CD4-positive, alpha-beta T cell treated with Interleukin-6 at 100 ng/mL for 8 hours (primary cell): ENCODE results near the gene AJAP1.

ENCODE experiments used
- DNase-seq: peaks from one replicate; pipeline ENCODE4 v3.0.0-alpha.2; 2020; ENCODE audit warnings: mixed read lengths, low spot score

Gene AJAP1

DNA sequence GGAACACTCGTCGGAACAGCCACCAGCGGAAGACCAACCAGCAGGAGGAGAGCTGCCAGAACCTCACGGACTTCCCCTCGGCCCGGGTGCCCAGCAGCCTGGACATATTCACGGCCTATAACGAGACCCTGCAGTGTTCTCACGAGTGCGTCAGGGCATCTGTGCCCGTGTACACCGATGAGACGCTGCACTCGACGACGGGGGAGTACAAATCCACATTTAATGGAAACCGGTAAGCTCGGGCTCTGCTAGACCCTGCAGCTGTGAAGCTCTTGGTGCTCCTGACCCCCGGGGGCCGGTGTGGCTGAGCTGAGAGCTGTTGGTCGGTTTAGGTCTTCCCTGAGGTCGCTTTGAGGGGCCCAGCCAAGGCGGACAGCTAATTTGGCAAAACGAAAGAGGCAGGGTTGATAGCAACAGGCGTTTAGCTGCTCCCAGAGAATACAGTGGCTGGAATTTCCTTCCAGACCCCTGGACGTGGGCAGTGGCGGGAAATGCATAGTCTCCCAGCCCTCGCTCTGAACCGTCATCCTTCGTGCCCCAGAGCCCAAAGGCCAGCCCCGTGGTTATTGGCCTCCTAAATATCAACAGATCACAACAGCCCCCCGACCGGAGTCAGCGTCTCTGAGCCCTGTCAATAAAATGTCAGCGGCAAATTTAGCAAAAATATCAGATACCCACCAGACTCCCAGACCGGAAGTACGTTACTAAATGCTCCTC lies 118.0 kb downstream of the AJAP1 start:
- DNase-seq, result no peak

DNA sequence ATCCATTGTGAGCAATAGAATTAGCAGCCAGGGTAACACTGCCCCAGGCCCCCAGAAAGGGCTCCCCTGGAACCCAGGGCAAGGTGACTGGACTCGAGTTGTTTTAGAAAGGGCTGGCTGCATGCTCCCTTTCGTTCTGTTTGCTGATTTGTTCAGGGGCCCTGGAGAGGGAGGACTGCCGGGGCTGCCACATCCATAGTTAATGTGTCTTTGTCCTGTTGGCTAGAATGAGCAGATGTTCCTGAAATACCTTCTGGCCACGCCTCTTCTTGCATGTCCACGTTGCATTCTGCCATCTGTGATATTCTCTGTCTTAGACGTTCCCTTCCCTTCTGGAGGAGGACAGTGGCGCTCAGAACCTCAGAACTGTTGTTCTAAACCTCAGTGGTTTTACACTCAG lies 118.8 kb downstream of the AJAP1 start:
- DNase-seq, result no peak

DNA sequence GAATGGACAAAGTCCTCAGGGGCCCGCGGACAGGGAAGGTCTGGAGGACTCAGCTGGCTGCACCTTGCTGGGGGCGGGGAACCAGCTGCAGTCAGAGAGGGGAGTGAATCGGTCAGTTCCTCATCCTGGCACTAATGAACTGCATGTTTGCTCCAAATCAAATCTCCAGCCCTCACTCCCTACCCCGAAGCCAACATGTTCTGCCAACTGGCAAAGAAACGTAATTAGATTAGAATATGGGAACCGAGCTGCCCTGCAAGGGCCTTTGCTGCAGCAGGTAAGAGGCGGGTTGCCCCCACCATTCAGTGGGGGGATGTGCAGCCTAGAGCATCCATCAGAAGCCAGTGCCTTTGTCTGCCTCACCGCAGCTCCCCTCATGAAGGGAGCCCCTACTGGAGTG lies 121.1 kb downstream of the AJAP1 start:
- no peak for DNase-seq

DNA sequence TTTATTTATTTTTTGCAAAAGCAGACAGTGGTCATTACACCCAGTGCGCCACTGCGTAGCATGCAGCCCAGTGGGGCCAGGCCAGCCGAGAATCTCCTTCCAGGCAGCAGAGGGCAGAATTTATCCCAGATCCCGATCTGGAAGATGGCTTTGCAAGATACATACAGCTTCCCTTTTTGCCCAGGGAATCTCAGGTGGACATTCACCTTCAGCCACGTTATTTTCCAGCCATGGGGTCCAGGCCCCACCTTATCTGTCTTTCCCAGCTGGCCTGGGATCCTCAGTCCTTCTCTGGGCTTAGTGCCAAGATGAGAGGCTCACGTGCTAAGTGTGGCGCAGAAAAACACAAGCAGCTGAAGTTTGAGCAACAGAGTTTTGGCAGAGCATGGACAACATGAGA lies 123.6 kb downstream of the AJAP1 start:
- DNase-seq, result no peak

DNA sequence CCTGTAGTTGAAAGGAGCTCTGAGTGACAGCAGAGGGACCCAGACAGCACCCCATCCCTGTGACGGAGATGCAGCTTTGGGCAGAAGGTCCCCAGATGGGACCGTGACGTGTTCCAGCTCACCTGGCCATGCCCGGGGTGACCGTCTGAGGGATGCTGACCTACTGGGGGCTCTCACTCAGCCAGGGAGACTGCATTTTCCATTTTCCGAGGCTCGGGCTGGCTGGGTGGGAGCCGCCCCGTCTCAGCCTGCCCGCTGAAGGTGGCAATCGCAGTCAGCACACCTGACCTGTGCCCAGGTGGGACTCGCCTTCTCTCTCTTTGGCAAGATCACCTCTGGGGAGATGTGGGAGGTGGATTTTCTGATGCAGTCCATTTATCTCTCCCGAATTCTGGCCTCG lies 127.2 kb downstream of the AJAP1 start:
- no peak for DNase-seq

DNA sequence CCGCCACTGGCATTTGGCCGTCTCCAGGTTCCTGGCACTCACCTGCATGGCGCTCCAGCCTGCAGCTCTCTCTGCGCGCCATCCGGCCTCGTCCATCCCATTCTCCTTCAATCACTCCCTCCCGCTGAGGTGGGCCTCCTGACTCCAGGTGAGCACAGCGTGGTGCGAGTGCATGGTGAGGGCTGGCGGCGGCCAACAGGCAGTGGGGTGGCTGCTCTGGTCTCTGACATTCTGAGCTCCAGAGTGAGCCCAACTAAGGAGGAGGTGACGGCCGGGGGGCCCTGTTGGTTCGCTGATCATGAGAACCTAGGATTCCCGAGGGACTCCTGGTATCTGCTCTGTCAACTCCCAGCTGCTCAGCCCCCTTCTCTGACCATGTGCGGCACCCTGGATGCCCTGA lies 130.4 kb downstream of the AJAP1 start:
- no peak for DNase-seq

DNA sequence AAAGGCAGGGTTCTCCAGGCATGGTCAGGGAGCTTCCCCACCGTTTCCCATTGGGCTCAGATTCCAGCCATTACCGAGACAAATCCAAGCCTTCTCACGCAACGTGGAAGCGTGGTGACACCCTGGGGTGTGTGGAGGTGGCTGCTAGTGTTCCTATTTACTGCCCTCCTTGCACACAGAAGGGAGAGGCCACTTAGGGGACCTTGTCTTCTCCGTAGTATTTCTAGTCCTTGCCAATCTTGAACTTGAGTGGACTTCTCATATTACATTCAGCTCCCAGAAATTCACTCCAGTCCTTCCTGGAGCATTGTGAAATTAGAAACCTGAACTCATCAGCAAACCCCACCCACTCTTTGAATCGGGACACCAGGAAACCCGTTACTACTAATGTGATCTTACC lies 131.6 kb downstream of the AJAP1 start:
- DNase-seq, result no peak

DNA sequence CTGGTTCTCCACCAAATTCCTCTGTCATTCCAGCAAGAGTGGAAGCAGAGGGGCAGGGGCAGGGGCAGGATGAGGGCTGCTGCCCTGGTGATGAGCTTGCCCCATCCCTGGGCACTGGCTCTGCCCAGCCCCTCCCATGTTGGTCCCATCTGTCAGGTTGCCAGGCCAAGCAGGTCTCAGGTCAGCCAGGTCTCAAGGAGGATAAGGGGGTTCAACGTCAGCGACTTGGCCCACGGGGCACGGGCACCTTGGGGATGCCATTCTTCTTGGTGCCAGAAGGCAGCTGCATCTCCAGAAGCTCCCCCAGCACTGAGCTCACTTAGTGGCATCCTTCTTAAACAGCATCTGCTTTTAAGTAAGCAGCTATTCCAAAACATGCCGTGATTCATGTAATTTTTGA lies 133.1 kb downstream of the AJAP1 start:
- DNase-seq, result no peak

DNA sequence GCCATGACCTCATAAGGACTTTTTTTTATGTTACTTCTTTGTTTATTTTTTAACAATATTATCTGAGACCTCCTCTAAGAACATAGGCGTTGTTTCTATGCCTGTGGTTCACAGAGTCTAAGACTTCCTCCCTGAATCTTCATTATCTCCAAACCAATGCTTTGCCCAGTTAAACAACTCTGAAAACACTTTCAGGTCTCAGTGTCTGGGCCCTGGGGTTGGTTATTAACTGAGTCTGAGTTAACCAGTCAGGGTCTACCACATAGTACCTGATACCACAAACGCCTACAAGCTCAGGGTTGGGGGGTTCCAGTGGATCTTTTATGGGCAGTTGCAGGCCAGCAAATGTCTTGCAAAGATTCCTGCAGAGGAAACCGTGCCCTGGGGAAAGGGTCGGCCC lies 138.2 kb downstream of the AJAP1 start:
- no peak for DNase-seq

DNA sequence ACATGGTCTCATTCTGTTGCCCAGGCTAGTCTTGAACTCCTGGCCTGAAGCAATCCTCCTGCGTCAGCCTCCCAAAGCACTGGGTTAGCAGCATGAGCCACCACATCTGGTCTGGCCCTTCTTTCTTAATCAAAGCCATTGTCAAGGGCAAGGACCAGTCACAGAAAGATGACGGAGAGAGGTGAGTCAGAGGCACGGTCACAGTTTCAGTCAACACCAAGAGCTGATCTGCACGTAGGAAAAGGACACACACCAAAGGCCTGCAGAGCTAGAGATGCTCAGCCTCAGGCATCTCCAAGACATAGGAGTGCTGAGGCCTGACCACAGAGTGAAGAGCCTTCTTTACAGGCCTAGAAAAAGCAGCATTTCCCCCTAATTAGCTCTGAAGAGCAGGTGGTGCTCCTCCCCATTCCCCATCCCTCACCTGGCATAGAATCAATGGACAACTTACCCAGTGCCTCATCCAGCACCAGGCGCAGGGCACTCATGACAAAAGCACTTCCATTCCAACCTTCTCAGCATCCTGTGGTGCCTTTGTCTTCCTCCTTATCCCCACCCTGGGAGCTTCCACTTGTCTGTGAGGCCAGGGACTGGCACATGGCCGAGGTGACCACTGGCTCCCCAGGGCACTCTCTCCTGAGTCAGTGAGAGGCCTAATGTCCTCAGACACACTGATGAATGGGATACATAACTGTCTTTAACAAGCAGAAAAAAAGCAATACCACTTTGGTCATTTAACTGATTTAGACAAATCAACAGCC lies 139.8 kb downstream of the AJAP1 start:
- no peak for DNase-seq

DNA sequence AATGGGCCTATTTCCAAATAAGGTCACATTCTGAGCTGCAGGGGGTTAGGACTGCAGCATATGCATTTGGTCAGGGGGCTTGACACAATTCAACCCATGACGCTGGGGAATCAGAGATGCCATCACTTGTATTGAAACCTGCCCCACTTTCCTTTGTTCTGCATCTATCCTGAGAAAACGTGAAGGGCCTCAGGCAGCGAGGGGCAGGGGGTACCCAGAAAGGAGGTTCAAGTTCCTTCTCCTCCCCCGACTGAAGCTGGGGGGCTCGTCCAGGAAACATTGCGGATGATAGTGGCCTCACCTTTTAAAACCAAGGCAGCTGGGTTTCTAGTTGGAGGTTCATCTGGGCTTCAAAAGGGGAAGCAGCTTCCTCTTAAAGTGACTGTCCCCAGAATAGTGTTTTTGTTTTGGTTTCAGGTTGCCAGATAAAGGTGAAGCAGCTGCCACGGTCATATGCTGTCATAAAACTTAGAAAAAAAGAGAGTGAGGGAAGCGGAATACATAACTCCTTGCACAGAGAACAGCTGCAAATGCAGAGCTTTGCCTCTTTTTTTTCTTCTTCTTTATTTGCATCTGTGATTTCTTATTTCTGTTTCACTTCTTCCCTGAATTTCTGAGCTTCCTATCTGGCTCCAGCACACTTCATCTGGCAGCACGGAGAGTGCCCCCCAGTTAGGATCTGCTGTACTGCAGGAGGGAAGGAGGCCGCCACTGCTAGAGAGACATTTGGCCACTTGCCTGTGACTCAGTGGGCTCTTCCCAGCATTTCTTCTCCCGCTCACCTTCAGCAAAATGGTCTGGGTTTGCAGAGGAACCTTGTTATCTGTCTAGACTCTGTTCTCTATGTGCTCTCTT lies 142.0 kb downstream of the AJAP1 start:
- no peak for DNase-seq

DNA sequence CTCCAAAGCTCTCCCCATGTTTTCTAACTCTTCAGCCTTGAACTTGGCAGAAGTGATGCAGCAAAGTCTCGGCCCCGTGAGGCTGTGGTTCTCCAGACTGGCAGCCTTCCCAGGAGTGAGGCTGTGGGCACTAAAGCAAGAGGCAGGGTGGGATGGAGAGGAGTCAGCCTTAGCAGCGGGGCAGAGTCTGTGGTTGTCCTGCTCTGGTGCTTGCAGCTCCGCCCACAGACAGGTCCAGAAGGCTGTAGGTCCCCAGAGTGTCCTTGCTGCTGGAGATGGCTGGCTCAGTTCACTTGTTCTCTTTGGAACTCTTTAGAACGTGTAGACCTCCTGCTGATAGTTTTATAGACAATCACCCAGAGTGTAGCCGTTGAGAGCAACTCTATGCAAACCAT lies 142.6 kb downstream of the AJAP1 start:
- DNase-seq, result no peak

DNA sequence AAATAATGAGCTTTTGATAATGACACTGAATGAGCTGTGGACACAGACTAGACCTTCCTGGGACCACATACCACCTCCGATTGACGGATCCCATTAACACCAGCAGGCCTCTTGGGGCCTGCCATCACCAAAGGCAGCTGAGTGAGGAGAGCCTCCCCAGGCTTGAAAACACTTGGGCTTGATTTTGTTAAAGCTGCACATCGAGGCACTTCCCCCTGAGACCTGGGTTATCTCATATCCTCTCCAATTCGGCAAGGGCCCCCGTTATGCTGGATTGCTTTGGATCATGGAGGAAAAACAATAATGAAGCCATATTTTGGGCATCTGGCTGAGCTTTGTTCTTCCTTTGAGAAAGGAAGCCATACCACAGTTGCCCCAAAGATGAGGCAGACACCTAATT lies 143.0 kb downstream of the AJAP1 start:
- no peak for DNase-seq

DNA sequence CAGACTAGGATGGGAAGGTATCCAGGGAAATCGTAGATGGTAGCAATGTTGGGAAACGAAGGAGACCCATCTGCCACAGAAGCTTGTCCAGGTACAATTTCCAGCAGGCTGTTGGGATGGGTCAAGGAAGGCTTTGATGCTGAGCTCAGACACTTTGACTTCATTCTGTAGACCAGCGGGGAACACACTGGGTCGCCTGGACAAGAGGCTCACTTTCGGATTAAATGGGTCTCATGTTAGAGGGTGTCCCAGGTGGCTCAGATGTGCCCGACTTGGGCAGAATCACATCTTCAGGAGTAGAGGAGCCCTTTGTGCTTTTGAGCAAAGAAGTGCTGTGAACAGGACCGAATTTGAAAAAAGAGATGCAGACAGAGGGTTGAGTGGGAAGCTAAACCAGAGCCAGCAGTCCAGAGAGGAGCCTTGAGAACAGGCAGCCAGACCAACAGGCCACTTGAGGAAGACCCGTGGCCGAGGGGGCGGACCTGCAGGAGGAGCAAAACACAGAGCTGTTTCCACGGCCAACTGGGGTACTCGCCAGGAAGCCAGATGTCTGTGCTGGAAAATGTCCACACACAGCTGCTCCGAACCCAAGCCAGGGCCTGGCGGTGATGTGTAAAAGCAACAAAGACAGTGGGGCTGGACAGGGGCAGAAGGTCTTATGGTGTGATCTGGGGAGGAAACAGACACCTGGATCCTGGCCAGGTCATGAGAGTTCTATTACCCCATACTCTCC lies 146.9 kb downstream of the AJAP1 start:
- no peak for DNase-seq

DNA sequence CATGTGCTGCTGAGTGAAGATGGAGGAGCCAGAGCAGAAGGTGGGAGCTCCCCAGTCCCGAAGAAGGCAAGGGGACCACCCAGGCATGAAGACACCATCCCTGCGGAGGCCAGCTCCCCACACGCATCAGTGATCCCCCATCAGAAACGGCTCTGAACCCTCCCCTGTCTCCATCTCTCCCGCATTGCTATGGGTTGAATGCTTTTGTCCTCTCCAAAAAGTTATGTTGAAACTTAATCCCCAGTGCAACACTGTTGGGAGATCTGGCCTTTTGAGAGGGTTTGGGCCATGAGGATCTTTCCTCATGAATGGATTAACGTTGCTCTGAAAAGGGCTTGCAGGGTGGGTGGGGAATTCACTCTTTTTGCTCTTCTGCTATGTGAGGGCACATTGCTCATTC lies 147.6 kb downstream of the AJAP1 start:
- no peak for DNase-seq

DNA sequence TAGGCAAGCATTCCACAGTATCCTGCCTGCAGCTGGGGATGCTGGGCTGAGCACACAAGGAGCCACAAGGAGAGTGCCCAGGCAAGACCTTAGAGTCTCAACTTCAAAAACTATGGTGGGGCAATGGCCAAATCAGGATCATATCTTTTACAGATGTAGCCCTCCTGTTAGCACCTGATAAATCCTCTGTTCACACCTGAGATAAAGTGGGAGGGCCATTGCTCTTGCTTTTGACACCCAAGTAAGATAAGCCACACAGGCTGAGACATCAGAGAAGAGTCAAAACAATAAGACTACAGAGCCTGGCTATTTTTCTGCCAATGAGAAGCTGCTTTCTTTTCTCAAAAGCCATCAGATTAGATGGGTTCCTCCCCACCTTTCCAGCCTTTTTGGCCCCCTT lies 148.9 kb downstream of the AJAP1 start:
- DNase-seq, result no peak

DNA sequence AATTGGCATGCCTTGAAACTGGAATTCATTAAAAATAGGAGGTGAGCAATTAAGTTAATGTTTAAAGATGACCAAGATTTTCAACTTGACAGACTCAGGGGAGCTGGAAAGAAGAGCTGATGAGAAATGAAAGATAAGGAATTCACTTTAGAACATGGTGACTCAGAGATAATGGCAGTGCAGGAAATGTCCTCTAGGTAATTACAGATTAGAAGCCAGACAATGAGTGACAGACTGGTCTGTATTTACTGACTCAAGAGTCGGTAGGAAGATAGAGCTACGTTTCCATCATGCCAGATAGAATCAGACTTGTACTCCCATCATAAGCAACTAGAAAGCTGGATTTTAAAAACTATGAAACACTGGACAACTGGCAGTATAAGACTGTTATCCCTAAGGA lies 151.6 kb downstream of the AJAP1 start:
- no peak for DNase-seq

DNA sequence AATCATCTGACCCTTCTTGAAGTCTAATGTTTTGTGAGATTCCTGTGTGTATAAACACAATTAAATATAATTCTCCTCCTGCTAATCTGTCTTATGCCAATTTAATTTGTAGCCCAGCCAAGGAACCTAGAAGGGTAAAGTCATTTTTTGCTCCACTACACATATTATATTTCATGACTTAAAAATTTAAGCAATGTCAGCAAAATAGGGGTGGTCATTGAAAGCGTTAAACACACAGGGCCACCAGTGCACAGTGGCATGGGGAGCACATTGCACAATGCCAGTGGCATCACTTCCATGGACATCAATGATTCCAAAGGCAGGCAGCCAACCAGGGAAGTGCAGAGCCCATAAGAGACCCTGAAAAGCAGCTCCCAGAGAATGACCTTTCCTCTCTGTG lies 166.1 kb downstream of the AJAP1 start:
- DNase-seq, result no peak

DNA sequence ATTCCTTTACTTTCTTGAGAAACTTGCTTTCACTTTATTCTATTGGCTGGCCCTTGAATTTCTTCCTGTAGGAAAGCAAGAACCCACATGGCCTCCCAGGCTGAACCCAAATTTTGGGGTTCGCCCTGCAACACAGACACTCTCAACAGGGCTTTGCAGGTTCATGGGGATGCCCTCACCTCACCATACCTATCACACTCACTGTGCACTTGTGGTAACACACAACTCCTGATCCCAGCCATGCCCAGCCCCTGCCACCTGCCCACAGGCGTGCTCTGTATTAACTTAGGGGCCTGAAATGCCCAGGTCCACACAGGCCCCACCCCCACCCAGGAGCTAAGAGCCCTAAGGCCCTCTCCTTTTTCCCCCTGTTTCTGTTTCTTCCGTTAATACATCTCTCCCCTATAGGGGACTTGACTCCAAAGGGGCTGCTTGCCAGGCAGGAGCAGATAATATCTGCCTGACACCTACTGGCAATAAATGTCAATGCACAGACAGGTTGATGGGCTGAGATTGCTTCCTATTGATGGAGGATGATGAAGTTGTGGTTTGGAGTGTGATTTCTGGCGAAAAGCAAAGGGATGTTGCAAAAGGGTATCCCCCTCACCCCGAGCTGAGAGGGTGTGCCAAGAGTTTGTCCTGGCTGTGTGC lies 171.5 kb downstream of the AJAP1 start:
- no peak for DNase-seq

DNA sequence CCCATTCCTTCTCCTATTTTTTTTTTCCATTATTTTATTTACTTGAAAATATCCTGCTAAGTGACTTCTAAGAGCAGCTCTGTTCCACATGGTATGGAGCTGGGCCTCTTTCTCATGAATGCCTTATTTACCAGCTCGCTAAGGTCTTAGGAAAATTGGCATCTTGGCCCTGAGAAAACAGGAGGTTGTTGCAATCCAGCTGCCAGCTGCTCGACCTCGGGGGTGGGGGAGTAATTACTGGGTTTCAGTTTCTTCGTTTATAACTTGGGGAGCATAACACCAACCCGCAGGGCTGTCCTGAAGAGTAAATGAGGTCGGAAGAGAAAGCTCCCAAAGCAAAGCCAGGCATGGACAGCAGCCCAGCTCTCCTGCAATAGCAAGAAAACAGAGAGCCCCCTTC lies 176.3 kb downstream of the AJAP1 start:
- DNase-seq, result no peak

DNA sequence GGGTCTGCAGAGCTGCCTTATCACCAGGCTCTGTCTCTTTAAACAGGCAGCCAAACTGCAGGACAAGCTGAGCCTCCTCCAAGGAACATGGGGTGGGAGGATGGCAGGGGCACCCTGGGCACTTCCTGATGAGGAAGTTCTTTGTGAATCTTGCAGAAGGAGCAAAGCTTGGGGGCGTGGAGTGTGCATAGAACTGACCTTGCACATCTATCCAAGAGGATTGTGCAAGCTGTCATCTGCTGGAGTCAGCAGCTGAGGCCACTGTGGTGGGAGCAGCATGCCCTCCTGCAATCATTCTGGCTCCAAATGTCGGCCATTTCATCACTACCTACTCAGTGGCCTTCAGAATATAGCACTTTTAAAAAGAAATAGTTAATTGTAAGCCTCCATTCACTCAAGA lies 182.2 kb downstream of the AJAP1 start:
- no peak for DNase-seq
